HFF-Myc (cell line): ENCODE results near the gene HS6ST2.
"Not testable (repeated sequence)": the region's sequence is repeated elsewhere in the genome, so short reads cannot be mapped to it uniquely, and the experiment has no call there.

Source experiments
- DNase-seq: peaks from one replicate; pipeline ENCODE4 v3.0.0-alpha.2; 2011; ENCODE audit warnings: low read depth; ENCODE audit errors: extremely low read depth
- H3K4me3 ChIP-seq: replicated peaks from 2 replicates; pipeline ENCODE4 v1.5.1; 2011; ENCODE audit warnings: low read depth, mild to moderate bottlenecking, control low read depth, low read length
- TF ChIP-seq, protein P1 (sequence below): IDR thresholded peaks from 2 replicates; pipeline ENCODE4 v1.5.1; 2012; ENCODE audit warnings: mild to moderate bottlenecking, low read depth, low read length, control low read depth; ENCODE audit errors: missing control alignments

The HS6ST2 gene

DNA sequence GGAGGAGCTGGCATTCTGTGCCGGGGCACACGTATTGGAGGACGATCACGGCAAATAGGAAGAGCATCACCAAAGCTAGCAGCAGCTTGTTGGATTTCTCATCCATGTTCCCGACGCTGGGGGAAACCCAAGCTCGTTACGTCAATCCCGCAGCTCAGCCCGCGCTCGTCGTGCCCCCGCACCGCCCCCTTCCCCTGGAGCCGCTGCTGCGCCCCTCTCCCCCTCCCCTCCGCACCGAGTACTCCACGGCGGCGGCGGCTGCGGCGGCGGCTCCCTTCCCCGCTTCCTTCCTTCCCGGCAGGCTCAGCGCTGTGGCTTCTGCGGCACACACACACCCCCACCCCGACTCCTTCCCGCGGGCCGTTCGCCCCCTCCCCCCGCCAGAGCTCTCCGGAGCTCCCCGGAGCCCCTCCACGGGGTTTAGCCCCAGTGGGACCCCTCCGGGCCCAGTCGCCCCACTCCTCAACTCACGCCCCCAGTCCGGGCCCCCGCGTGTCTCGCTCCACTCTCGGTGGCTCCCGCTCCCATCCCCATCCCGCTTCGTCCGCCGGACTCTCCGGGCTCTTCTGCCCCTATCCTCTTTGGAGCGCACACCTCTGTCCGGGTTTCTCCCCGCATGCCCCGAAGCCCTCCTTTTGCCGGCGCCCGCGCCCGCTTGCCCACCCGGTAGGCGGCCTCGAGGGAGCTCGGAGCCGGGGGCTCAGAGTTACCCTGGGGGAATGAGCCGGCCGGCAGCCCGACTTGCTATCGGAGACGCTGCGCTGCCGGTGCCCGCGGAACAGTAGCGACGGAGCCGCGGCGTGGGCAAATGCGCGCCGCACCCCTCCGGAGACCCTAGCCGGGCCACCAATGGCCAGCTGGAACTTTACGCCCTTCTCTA, 978 bp downstream of the HS6ST2 start:
- DNase-seq, result no peak
- no peak overlapping the region for H3K4me3 ChIP-seq
- TF ChIP-seq, protein P1, sequence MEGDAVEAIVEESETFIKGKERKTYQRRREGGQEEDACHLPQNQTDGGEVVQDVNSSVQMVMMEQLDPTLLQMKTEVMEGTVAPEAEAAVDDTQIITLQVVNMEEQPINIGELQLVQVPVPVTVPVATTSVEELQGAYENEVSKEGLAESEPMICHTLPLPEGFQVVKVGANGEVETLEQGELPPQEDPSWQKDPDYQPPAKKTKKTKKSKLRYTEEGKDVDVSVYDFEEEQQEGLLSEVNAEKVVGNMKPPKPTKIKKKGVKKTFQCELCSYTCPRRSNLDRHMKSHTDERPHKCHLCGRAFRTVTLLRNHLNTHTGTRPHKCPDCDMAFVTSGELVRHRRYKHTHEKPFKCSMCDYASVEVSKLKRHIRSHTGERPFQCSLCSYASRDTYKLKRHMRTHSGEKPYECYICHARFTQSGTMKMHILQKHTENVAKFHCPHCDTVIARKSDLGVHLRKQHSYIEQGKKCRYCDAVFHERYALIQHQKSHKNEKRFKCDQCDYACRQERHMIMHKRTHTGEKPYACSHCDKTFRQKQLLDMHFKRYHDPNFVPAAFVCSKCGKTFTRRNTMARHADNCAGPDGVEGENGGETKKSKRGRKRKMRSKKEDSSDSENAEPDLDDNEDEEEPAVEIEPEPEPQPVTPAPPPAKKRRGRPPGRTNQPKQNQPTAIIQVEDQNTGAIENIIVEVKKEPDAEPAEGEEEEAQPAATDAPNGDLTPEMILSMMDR, result no peak

DNA sequence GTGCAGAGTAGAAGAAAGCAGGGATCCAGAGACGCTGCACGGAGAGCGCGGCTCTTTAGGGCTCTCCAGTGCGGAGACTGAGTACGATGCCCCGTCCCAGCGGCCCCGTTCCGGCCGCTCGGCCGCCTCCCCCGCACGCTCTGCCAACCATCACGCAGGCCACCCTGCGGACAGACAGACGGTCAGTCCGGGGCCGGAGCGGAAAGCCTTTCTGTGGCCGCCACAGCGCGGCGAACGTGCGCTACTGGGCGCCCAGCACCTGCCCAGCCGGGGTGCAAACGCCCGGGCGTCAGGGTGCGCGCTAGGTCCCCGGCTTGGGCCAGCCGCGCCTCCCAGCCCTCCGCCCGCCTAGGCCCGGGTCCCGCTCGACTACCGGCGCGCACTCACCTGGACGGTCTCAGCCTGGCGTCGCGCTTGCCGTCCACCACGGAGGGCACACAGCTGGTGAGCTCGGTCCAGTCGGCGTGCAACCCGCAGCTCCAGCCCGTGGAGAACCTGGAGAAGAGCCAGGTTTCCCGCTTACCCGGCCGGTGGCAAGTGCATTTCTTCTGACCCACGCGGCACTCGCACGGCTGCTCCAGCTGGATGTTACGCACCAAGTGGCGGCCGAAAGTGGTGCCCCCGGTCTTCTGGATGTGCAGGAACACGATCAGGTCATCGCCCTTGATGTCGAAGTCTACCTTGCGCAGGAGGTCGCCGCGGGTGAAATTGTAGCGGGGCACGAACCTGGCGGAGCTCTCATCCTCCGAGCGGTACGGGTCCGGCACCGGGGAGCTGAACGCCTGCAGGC, 1.8 kb downstream of the HS6ST2 start:
- H3K4me3 ChIP-seq, result no peak overlapping the region
- TF ChIP-seq, protein P1, result no peak
- no peak for DNase-seq

DNA sequence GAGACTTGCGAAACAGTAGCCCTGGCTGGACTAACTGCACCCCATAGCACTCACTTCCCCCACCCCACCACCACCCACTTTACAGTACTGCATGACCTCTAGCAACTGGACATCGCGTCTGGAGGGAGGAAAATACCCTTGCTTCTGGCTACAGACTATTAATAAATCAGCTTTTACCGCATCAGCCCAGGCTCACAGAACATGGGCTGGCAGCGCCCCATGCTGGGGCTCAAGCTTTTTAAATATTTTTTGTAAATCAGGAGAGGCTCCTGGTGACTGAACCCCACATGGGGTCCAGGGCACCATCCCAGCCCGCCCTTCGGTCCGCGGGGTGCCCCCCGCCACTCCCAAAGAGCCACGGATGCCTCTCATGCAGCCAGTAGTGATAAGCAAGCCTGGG, 2.7 kb downstream of the HS6ST2 start:
- TF ChIP-seq, protein P1, result no peak
- no peak overlapping the region for H3K4me3 ChIP-seq
- no peak for DNase-seq

DNA sequence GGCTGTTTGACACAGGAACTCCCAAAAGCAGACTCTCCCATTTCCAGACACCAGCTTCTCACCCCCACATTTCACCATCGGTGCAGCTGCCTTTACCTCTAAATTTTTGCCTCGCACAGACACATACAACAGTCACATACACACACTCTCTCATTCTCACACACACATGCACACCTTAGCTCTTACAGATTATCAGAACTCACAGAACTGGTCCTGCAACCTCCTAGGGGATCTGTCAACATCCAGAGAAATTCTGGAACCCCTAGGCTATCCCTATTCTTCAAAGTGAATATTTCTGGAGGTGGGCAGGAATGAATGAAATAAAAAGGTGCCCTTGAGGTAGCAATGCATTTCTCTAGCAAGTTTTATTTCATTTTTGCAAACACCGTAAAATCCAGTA, 4.1 kb downstream of the HS6ST2 start:
- no peak for DNase-seq
- no peak overlapping the region for H3K4me3 ChIP-seq
- TF ChIP-seq, protein P1, result no peak

DNA sequence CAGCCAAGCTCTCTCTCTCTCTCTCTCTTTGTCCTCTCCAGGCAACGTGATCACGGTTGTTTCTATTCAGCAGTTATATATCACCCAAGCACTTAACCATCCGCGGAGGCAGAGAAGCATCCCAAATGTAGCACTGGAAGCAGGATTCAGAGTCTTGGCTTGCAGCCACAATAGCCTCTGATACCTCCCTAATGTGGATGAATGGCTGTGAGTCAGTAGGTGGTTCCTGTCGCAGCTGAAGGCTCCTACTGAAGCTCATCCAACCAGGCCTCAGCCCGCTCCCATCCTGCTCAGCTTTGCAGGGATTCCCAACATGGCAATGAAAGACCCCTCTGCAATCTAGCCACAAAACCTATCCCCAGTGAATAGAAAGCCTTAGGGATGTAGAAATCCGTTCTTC, 5.1 kb downstream of the HS6ST2 start:
- H3K4me3 ChIP-seq, result no peak overlapping the region
- DNase-seq, result no peak
- TF ChIP-seq, protein P1, result no peak

DNA sequence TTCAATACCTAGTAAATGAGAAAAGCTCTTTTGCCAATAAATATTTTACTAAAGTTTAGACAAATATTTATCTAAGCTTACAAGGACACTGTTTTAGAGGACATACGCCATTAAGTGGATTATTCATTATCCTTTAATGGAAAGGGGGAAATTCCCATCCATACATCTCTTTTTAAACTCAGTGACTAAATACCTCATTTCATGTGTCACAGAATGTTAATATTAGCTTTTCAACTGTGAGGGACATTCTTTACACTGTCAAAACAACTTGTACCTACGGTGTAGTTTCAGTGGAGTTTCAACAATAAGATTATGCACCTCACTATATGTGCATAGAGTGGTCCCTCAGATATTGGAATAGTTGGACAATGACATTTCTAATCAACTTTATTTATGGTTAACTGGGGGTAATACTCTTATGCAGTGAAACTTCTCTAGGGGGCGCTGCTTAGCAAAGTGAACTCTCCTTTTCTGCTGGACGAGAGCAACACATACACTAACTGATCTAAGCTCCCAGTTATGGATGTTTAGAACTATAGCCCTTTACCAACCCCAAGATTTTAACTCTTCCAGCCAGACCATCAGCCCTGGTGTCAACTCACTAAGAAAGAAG, 9.7 kb downstream of the HS6ST2 start:
- DNase-seq, result no peak

DNA sequence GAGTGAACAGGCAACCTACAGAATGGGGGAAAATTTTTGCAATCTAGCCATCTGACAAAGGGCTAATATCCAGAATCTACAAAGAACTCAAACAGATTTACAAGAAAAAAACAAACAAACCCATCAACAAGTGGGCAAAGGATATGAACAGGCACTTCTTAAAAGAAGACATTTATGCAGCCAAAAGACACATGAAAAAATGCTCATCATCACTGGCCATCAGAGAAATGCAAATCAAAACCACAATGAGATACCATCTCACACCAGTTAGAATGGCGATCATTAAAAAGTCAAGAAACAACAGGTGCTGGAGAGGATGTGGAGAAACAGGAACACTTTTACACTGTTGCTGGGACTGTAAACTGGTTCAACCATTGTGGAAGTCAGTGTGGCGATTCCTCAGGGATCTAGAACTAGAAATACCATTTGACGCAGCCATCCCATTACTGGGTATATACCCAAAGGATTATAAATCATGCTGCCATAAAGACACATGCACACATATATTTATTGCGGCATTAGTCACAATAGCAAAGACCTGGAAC, 13.3 kb downstream of the HS6ST2 start:
- H3K4me3 ChIP-seq, DNase-seq: not testable (repeated sequence)

More for the DNA sequence above, 9.7 kb downstream of the HS6ST2 start:
- TF ChIP-seq, protein P1, result peak; percentile 11
- H3K4me3 ChIP-seq, result no peak overlapping the region
